ENCODE measurements around the gene PRR22.

PRR22 gene

DNA sequence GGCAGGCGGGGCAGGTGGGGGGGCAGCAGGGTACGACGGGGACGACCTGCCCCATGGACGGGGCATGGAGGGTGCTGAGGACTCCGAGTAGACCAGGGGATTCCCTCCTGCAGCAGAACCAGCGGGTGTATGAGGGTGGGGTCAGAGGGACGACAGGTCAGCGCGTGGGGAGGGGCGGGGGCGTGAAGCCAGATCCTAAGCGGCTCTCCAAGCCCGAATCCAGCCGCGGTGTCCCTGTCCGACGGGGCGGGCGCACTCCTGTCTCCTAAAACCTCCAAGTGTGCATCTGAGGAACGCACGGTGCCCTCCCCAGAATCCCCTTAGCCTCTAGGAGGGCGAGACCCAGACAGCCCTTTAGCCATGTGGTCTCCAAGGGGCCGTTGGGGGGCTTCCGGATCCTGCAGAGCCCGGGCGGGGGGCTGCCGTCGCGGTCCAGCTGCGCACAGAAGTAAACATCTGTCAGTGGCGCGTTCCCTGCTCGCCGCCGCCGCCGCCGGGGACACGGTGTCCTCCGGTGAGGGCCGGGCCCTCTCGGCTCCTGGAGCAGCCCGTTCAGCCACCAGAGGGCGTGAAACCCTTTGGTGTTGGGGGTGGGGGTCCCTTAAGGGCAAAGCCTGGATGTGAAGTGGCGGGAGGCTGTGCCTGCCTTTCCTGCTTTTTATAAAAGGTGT is 21.1 kb upstream of the PRR22 start:
- peak; percentile 36 for DNase-seq (ENCODE audit: low read depth)
- no peak overlapping the region for H3K4me3 ChIP-seq (replicated peaks; ENCODE audit: low read depth, low read length)
- peak; percentile 55 for TF ChIP-seq CTCF (IDR thresholded peaks at IDR 0.05; ENCODE audit: low read length, missing control alignments)

- no peak for TF ChIP-seq CTCF (IDR thresholded peaks at IDR 0.05; ENCODE audit: low read length, missing control alignments)
- DNase-seq (ENCODE audit: low read depth), result no peak
- peak within 1 kb of the TSS; percentile 36 for H3K4me3 ChIP-seq (replicated peaks; ENCODE audit: low read depth, low read length)
Measured at GRCh38 chr19:5804516-5805461, 20.2 kb upstream of the PRR22 start, which contains the start of gene NRTN. Gene NRTN, plus strand, starts transcription at chr19:5805067. Its CDS starts 19,099 bp downstream, at chr19:5824166.

GRCh38 chr19:5803752-5804515 is 19.4 kb upstream of the PRR22 start:
- H3K4me3 ChIP-seq (replicated peaks; ENCODE audit: low read depth, low read length), result peak overlapping the region; percentile 36
- TF ChIP-seq CTCF (IDR thresholded peaks at IDR 0.05; ENCODE audit: low read length, missing control alignments), result peak; percentile 75
- DNase-seq (ENCODE audit: low read depth), result peak; percentile 84

DNA sequence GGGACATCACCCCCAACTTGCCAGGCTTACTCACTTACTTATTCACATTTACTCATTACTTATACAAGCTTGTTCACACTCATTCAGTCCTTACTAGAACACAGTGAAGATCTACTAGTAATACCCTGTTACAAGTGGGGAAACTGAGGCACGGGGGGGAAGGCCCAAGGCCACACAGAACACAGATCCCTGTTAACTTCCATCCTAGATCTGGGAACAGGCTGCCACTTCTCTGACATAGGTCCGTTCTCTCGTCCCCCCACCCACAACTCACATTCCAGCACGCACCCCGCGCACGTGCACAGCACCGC is 18.9 kb upstream of the PRR22 start:
- H3K4me3 ChIP-seq (replicated peaks; ENCODE audit: low read depth, low read length), result peak overlapping the region; percentile 36
- DNase-seq (ENCODE audit: low read depth), result no peak
- no peak for TF ChIP-seq CTCF (IDR thresholded peaks at IDR 0.05; ENCODE audit: low read length, missing control alignments)

DNA sequence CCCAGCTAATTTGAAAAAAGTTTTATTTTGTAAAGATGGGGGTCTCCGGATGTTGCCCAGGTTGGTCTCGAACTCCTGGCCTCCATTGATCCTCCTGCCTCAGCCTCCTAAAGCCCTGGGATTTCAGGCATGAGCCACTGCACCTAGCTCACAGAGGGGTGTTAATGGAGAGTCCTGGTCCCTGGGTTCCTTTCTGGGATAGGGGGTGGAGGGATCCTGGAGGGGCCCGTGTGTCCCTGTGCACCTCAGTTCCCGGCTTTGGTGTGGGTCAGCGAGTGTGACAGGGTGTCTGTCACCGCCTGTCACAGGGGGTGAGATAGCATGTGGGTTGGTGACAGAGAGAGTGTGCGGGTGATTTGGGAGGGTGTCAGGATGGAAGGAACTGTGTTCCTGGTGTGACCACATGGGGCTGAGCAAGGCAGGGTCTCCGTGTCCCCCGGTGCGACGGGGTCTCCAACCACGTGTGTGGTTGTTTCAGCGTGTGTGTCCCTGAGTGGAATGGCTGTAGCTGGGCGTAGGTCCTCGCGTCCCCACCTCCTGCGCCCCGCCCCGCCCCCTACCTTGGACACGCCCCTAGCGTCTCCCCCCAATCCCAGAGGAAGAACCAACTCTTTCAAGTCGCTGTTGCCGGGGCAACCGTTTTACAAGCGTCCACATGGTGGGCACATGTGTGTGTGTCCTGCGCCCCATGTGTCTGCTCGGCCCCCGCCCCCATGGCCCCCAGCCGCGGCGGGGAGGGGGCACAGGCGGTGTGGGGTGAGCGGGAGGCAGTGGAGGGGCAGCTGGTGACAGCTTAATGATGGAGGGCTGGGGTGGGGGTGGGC is 17.5 kb upstream of the PRR22 start:
- TF ChIP-seq CTCF (IDR thresholded peaks at IDR 0.05; ENCODE audit: low read length, missing control alignments), result no peak
- DNase-seq (ENCODE audit: low read depth), result peak; percentile 20
- no peak overlapping the region for H3K4me3 ChIP-seq (replicated peaks; ENCODE audit: low read depth, low read length)

Data from fibroblast of pulmonary artery (primary cell).